Umbilical cord (tissue), 2 donors: ENCODE data around the gene HDAC7. TPM values are rescaled to one million over a fixed set of nuclear protein-coding genes. Genes with fewer than 3 reads are reported as not detected.

Experiments
- DNase-seq: peaks from one replicate; pipeline ENCODE4 v3.0.0-alpha.2; 2015; ENCODE audit warnings: low spot score
- total RNA-seq: library from RNA; depleted of rRNA; stranded (reverse); fragments of >200 nt; gene quantifications from one replicate; pipeline ENCODE4 v1.2.3, GENCODE V29; 2014; ENCODE audit warnings: low replicate concordance; ENCODE audit not compliant: insufficient read depth

Gene HDAC7
- total RNA-seq, 1 donor from 2014 or later, result 23.6 TPM

GRCh38 chr12:47795121-47795813 lies 24.4 kb downstream of the HDAC7 start:
- DNase-seq, result no peak

- no peak for DNase-seq
Observed at GRCh38 chr12:47794679-47795078, 25.0 kb downstream of the HDAC7 start.

GRCh38 chr12:47793015-47793681 lies 26.6 kb downstream of the HDAC7 start:
- no peak for DNase-seq

GRCh38 chr12:47791874-47792273 lies 27.8 kb downstream of the HDAC7 start:
- no peak for DNase-seq

GRCh38 chr12:47791351-47791746 lies 28.4 kb downstream of the HDAC7 start:
- no peak for DNase-seq

GRCh38 chr12:47790676-47791350 lies 28.9 kb downstream of the HDAC7 start:
- no peak for DNase-seq

GRCh38 chr12:47789712-47790489 lies 29.8 kb downstream of the HDAC7 start:
- DNase-seq, result no peak

GRCh38 chr12:47789141-47789540 lies 30.6 kb downstream of the HDAC7 start:
- DNase-seq, result no peak

GRCh38 chr12:47787596-47788319 lies 31.9 kb downstream of the HDAC7 start:
- no peak for DNase-seq

- DNase-seq, result no peak
Observed at GRCh38 chr12:47786662-47787280, 32.9 kb downstream of the HDAC7 start.

GRCh38 chr12:47785887-47786661 lies 33.6 kb downstream of the HDAC7 start:
- no peak for DNase-seq

- DNase-seq, result no peak
Observed at GRCh38 chr12:47785036-47785886, 34.4 kb downstream of the HDAC7 start.

- no peak for DNase-seq
Observed at GRCh38 chr12:47783821-47784819, 35.6 kb downstream of the HDAC7 start.

GRCh38 chr12:47783024-47783755 lies 36.5 kb downstream of the HDAC7 start:
- no peak for DNase-seq

- no peak for DNase-seq
Observed at GRCh38 chr12:47782372-47782770, 37.3 kb downstream of the HDAC7 start.

- DNase-seq, result peak; percentile 54
Observed at GRCh38 chr12:47781479-47782371, 38.0 kb downstream of the HDAC7 start.
